Breast epithelium (tissue), 3 donors: ENCODE data around the gene PPP2R2B.

ENCODE experiments used
- CTCF ChIP-seq, 3 donors: fragments of 450-650 bp; IDR thresholded peaks; one replicate each; pipeline ENCODE4 v1.5.1; 2016 to 2017; ENCODE audit warnings: antibody characterized with exemption in 3 of 3, mild to moderate bottlenecking in 3 of 3, moderate library complexity in 3 of 3
- POLR2A ChIP-seq: fragments of 450-650 bp; IDR thresholded peaks from one replicate; pipeline ENCODE4 v1.6.1; 2016; ENCODE audit warnings: antibody characterized with exemption, mild to moderate bottlenecking, moderate library complexity
- POLR2AphosphoS5 ChIP-seq, 3 donors: sonication (generic); formaldehyde crosslinking; IDR thresholded peaks; one replicate each; pipeline ENCODE4 v1.6.1; 2017; ENCODE audit warnings: antibody characterized with exemption in 3 of 3

- TF ChIP-seq POLR2A: no peak
- no peak for TF ChIP-seq CTCF (IDR thresholded peaks at IDR 0.05)
- TF ChIP-seq POLR2AphosphoS5 (IDR thresholded peaks at IDR 0.05): no peak
Measured at GRCh38 chr5:146731909-146732659, 146.5 kb downstream of the PPP2R2B start.
